GM18951 (cell line): ENCODE measurements around the gene DNM1.
"Not testable (repeated sequence)": the region's sequence is repeated elsewhere in the genome, so short reads cannot be mapped to it uniquely, and the experiment has no call there.

Source experiments
- POLR2A ChIP-seq: IDR thresholded peaks from 4 replicates; pipeline ENCODE4 v1.6.1; 2011; ENCODE audit warnings: mild to moderate bottlenecking; ENCODE audit not compliant: insufficient read length, insufficient read depth; ENCODE audit errors: extremely low read depth
- in situ Hi-C: fragments of 300-500 bp; cut with MboI; formaldehyde crosslinking; loops from one replicate; pipeline ENCODE4 v1.12.0; 2022; ENCODE audit warnings: low sequenced_read_pairs, mixed read lengths, inconsistent platforms; ENCODE audit not compliant: unreplicated experiment

The DNM1 gene

DNA sequence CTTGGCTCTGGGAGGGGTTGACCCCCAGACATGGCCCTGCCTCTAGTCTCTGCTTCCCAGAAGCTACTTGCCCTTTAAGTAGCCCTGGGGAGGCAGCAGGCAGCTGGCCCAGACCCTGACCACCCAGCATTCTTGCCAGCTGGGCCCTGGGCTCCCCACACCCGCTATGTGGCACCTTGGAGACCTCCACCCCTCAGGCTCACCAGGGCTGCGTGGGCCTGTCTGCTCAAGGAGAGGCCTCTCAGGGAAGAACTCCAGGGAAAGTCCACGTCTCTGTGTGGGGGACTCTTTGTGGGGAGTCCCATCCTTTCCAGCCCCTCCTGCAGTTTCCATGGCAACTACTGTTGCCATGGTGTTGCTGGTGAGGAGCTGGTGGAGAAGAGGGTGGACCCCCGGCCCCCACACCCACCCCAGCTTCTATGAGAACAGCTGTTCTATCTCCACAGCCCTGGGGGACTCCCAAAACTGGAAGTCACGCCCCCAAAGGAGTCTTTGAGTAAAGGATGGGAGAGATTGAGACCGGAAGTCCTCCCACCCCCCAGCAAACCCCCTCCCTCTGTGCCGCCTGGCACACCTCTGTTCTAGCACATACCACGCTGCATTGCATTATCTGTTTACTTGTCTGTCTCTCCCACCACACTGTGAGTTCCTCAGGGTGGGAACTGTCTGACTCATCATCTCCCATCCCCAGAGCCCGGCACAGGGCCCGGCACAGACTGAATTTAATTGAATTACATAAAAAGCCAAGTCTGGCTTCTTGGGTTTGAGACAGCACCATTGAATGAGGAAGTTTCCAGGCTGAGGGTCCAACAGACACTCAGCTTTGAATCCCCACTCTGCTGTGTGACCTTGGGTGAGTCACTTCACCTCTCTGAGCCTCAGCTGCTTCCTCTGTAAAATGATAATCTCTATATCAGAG is 12.6 kb downstream of the DNM1 start:
- no peak for TF ChIP-seq POLR2A
- in situ Hi-C loops, result no loop called here

DNA sequence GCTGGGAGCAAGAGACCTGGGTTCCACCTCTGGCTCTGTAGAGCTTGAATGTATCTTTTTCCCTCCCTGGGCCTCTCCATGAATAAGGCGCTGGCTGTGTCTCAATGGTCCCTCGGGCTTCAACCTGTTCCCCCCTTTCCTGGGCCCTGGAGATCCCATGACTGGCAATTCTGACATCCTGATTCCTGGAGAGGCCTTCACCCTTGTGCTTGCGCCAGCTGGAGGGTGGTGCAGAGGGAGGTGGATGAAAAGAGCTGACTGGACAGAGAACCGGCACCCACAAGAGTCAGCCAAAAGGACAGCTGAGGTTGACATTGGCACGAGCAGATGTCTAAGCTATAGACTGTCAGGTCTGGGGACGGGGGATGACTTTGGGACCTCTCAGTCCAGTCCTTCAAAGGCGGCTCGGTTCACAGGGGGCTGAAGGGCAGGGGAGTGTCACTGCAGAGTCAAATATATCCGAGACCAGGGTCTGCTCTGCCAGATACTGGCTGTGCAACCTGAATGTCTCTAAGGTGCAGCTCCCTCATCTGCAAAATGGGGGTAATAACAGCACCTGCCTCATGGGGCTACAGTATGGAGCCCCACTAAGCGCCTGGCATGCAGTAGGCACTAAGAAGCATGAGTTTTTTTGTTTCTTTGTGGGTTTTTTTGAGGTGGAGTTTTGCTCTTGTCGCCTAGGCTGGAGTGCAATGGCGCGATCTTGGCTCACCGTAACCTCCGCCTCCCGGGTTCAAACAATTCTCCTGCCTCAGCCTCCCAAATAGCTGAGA is 13.8 kb downstream of the DNM1 start:
- in situ Hi-C loops, result no loop called here
- no peak for TF ChIP-seq POLR2A

DNA sequence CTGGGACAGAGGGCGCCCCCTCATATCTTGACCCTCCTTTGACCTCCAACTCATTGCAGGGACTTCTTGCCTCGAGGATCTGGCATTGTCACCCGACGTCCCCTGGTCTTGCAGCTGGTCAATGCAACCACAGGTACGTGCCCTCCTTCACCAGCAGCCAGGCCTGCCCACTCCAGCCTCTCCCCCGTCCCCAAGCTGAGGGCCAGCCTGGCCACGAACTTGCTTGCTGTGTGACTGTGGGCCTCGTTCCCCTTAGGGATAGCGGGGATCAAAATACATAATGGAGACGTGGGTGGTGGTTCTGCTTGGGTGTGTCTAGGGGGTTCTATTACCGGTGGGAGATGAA is 15.0 kb downstream of the DNM1 start:
- TF ChIP-seq POLR2A, result no peak
- in situ Hi-C loops, result no loop called here

DNA sequence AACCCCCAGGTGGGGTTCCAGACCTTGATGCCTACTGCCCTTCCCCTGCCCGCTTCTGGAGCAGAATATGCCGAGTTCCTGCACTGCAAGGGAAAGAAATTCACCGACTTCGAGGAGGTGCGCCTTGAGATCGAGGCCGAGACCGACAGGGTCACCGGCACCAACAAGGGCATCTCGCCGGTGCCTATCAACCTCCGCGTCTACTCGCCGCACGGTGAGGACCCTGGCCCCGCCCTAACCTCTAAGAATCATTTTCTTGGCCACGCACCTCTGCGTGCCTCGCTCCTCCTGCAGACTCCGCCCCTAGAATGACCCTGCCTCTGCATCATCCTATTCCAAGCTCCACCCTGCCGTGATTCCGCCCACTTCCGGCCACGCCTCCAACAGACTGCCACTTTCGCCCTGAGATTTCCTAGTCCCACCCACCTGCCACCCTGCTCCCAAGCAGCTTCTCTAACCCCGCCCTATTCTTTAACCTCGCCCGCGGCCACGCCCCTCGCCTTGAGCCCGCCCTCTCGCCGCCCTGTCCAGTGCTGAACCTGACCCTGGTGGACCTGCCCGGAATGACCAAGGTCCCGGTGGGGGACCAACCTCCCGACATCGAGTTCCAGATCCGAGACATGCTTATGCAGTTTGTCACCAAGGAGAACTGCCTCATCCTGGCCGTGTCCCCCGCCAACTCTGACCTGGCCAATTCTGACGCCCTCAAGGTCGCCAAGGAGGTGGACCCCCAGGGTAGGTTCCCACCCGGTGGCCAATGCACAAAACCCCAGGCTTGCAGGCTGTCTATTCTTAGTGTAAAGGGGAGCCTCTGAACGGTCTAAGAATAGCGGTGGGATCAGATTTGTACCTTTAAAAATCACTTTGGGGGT is 15.6 kb downstream of the DNM1 start:
- in situ Hi-C loops, result no loop called here
- peak; percentile 30 for TF ChIP-seq POLR2A

DNA sequence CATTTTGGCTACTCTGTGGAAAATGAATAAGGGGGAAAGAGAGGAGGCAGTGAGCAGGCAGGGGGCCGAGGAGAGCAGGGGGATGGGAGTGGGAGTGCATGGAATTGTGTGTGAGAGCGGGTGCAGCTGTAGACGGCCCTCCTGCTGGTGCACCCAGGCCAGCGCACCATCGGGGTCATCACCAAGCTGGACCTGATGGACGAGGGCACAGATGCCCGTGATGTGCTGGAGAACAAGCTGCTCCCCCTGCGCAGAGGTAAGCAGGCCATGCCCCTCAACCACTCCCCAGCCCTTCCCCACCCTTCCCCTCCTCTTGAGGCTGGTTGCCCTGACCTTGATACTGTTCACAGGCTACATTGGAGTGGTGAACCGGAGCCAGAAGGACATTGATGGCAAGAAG is 16.7 kb downstream of the DNM1 start:
- in situ Hi-C loops, result no loop called here
- TF ChIP-seq POLR2A, result no peak

DNA sequence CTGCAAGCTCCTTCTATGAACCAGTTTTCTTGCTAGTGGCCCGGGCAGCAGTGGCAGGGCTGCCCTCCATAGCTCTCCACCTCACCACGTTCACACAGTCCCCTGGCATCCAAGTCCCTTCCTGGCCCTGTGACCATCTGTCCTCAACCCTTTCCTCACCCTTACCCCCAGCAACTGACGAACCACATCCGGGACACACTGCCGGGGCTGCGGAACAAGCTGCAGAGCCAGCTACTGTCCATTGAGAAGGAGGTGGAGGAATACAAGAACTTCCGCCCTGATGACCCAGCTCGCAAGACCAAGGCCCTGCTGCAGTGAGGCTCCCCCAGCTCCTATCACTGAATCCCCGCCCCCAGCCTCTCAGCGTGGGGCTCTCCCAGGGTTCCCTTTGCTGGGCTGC is 18.8 kb downstream of the DNM1 start:
- TF ChIP-seq POLR2A, result no peak
- in situ Hi-C loops, result no loop called here

DNA sequence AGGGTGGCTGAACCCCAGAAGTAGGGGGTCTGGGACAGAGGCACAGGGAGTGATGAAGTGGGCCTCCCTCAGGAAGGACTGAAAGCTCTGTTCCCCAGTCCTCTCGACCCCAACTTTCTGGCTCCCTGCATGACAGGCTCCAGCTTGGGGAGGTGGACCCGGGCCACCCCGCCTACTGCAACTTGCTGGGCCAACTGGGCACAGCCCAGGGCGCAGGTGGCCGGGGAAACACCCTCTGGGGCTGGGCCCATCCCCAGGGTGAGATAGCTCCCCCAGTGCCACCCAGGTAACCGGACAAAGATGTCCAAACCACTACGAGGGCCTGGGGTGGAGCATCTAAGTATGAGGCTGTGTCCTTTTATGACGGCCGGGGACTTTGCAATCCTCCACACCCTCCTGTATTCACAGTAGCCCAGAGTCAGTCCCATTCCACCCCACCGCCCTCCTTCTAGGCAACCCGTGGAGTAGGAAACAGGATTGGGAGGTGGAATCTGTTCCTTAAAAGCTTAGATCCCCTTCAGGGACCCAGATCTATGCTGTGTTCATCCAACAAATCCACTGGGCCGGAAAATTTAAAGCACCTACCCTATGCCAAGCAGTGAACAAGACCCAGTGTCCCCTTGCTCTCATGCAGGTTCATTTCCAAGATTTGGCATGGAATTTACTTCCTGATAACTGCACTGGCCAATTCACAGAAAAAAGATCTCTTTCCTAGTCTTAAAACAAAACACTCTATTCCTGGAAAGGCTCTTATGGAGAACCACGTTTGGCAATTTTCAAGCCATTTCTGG is 19.9 kb downstream of the DNM1 start:
- TF ChIP-seq POLR2A, result no peak
- in situ Hi-C loops, result no loop called here

DNA sequence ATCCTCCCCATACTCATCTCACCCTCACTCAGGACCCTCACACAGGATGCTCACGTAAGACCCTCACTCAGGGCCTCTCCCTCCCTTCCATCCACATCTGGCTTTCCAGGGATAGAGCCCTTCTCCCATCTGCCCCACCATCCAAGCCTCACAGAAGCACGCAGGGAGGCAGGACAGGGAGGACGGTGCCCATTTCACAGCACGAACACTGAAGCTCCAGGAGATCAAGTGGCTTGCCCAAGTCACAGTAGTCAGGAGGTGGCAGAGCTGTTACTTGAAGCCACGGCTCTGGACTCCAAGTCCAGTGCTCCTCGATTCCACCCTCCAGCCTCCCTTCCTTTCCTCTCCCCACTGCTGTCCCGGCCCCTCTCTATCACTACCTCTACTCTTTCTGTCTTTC is 21.7 kb downstream of the DNM1 start:
- in situ Hi-C loops, result no loop called here
- no peak for TF ChIP-seq POLR2A

DNA sequence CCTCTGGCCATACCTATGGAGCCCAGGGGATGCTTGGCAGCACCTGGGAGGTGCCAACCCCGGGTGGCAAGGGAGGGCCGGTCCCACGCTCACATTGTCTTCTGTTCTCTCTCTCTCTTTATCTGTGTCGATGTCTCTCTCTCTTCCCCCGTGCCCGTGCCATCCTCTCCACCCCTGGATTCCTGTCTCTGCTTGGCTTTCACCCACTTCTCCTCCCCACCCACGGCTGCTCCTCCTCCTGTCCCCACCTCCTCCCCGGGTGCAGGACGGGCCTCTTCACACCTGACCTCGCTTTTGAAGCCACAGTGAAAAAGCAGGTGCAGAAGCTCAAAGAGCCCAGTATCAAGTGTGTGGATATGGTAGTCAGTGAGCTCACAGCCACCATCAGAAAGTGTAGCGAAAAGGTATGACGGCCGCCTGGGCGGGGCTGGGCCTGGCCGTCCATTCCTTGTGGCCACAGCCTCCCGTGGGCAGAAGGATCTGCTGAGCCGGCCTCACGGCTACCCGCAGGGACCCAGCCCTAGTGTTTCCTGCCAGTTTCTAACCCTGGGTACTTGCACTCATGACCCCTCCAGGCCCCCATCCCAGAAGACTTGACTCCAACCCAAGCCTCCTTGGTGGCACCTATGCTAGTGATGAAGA is 22.7 kb downstream of the DNM1 start:
- in situ Hi-C loops, result no loop called here

DNA sequence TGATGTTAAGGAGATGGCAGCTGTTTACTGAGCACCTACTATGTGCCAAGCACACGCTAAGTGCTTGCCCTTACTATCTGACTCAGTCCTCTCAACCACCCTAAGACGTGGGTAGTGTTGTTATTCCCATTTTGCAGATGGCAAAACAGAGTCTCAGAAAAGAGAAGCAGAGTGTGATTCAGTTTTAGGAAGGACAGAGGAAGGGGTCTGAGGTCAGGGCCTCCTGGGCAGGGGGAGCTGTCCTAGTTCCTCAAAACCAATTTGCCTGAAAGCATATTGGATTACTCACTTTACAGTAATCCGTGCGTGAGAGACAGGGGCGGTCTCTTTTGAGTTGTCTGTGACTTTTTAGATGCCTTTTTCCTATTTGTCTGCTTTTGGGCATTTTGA is 23.2 kb downstream of the DNM1 start:
- in situ Hi-C loops, result no loop called here
- no peak for TF ChIP-seq POLR2A

More for the DNA sequence above, 22.7 kb downstream of the DNM1 start:
- no peak for TF ChIP-seq POLR2A

DNA sequence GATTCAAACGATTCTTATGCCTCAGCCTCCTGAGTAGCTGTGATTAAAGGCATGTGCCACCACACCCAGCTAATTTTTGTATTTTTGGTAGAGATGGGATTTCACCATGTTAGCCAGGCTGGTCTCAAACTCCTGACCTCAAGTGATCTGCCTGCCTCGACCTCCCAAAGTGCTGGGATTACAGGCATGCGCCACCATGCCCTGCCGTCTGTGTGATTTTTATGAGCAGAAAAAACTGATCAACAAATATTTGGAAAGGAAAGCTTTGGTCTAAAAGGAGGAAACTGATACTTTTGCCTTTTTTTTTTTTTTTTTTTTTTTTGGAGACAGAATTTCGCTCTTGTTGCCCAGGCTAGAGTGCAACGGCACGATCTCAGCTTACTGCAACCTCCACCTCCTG is 27.7 kb downstream of the DNM1 start:
- in situ Hi-C loops, result not testable (repeated sequence)

DNA sequence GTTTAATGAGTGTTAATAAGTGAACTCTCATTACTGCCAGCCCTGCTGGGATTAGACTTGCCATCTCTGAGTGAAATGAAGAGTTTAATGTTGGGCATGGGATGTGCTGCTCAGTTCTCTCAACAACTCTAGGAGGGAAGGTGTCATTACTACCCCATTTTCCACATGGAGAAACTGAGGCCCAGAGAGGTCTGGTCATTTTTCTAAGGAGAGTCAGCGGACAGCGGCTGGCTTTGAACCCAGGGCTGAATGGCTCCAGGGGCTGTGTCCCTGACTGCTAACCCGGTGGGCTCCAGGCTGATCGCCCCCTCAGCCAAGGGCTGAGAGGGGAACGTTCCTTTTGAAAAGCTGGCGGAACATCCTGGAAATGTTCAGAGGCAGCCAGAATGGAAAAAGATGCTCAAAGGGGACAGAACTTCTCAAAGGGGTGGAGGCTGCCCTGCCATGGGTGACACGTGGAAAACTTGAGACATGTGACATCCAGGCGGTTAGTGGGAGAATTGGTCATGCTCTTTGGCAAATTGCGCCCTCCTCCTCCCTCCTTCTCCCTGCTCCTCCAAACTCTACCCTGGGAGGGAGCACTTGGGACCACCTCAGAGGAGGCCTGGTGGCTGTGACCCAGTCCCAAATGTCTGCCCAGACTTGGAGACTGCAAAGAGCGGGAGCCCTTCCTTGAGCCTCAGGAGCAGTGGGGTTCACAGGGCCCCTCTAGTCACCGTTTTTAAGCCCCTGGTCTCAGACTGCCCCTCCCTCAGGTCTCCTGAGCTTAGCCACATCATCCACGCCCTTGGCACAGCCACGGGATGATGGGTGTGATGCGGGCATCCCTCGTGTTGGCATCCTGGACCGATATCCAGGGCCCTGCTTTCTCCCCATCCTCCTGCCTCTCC is 28.7 kb downstream of the DNM1 start:
- in situ Hi-C loops, result no loop called here

More for the DNA sequence above, 28.7 kb downstream of the DNM1 start:
- TF ChIP-seq POLR2A, result no peak
